HepG2 (cell line): ENCODE data around the gene MICOS13. TPM values are rescaled to one million over a fixed set of nuclear protein-coding genes. Genes with fewer than 3 reads are reported as not detected.

Source experiments
- ARNTL ChIP-seq: sonication (generic); formaldehyde crosslinking; IDR thresholded peaks from 2 replicates; pipeline ENCODE4 v1.4.0; 2020; ENCODE audit warnings: mild to moderate bottlenecking, missing genetic modification reagents
- CBX2 ChIP-seq, 2 experiments: fragments of 200-600 bp in 1 of 2; sonication (generic); formaldehyde crosslinking in 1 of 2; IDR thresholded peaks; 2 replicates each; pipeline versions ENCODE4 v1.7.0 to v1.8.1; 2018 to 2022; ENCODE audit warnings: low read depth in 2 of 2, low read length in 1 of 2, mild to moderate bottlenecking in 1 of 2, missing genetic modification reagents in 1 of 2
- IRF1 ChIP-seq: sonication (generic); formaldehyde crosslinking; IDR thresholded peaks from 2 replicates; pipeline ENCODE4 v1.4.0; 2020; ENCODE audit warnings: low read depth, mild to moderate bottlenecking, missing genetic modification reagents
- KDM4B ChIP-seq: sonication (generic); formaldehyde crosslinking; IDR thresholded peaks from 2 replicates; pipeline ENCODE4 v1.4.0; 2020; ENCODE audit warnings: missing genetic modification reagents
- TBX2 ChIP-seq: sonication (generic); formaldehyde crosslinking; IDR thresholded peaks from 2 replicates; pipeline ENCODE4 v1.5.0; 2020; ENCODE audit warnings: missing genetic modification reagents, mild to moderate bottlenecking, borderline replicate concordance
- ZNF33A ChIP-seq: sonication (generic); formaldehyde crosslinking; IDR thresholded peaks from 2 replicates; pipeline ENCODE4 v1.5.1; 2020; ENCODE audit warnings: missing genetic modification reagents, mild to moderate bottlenecking, moderate library complexity, borderline replicate concordance
- ZNF598 ChIP-seq: sonication (generic); formaldehyde crosslinking; IDR thresholded peaks from 2 replicates; pipeline ENCODE4 v1.5.1; 2020; ENCODE audit warnings: mild to moderate bottlenecking, missing genetic modification reagents, borderline replicate concordance
- polyA plus RNA-seq, 8 experiments: library from polyadenylated mRNA; depleted of rRNA in 3 of 8; stranded (reverse) in 7 of 8; unstranded in 1 of 8; fragments of >200 nt; fragmentation: Illumina TruSeq in 4 of 8; extraction: Trizol in 4 of 8; gene quantifications; 2 replicates each; pipeline versions ENCODE4 v1.2.1 to v1.2.3, GENCODE V29; 2011 to 2016; ENCODE audit warnings: low read depth in 4 of 8, missing spikeins in 1 of 8, mixed read lengths in 1 of 8; ENCODE audit not compliant: insufficient read depth in 1 of 8
- total RNA-seq, 5 experiments: library from RNA; depleted of rRNA; stranded (reverse); fragments of >200 nt; fragmentation: Illumina TruSeq; extraction: Trizol; gene quantifications; 2 replicates each; pipeline ENCODE4 v1.2.3, GENCODE V29; 2016; ENCODE audit warnings: low read depth in 1 of 5
- TF ChIP-seq, protein P1 (sequence below): sonication (generic); formaldehyde crosslinking; IDR thresholded peaks from 2 replicates; pipeline ENCODE4 v1.5.0; 2020; ENCODE audit warnings: mild to moderate bottlenecking, missing genetic modification reagents, borderline replicate concordance

MICOS13 gene
- total and polyA plus RNA-seq, 2 of the 13 experiments (the other 11 are each of a cell fraction or from before 2014, with no cell fraction given) = 28.8 to 35.4 TPM

- TF ChIP-seq, protein P1, sequence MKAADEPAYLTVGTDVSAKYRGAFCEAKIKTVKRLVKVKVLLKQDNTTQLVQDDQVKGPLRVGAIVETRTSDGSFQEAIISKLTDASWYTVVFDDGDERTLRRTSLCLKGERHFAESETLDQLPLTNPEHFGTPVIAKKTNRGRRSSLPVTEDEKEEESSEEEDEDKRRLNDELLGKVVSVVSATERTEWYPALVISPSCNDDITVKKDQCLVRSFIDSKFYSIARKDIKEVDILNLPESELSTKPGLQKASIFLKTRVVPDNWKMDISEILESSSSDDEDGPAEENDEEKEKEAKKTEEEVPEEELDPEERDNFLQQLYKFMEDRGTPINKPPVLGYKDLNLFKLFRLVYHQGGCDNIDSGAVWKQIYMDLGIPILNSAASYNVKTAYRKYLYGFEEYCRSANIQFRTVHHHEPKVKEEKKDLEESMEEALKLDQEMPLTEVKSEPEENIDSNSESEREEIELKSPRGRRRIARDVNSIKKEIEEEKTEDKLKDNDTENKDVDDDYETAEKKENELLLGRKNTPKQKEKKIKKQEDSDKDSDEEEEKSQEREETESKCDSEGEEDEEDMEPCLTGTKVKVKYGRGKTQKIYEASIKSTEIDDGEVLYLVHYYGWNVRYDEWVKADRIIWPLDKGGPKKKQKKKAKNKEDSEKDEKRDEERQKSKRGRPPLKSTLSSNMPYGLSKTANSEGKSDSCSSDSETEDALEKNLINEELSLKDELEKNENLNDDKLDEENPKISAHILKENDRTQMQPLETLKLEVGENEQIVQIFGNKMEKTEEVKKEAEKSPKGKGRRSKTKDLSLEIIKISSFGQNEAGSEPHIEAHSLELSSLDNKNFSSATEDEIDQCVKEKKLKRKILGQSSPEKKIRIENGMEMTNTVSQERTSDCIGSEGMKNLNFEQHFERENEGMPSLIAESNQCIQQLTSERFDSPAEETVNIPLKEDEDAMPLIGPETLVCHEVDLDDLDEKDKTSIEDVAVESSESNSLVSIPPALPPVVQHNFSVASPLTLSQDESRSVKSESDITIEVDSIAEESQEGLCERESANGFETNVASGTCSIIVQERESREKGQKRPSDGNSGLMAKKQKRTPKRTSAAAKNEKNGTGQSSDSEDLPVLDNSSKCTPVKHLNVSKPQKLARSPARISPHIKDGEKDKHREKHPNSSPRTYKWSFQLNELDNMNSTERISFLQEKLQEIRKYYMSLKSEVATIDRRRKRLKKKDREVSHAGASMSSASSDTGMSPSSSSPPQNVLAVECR (CRISPR knock-in tag) = no peak
- TF ChIP-seq ARNTL (CRISPR knock-in tag) (no peak), TBX2 (CRISPR knock-in tag) (no peak), CBX2 (IDR thresholded peaks at IDR 0.05; ENCODE audit: low read depth, low read length) (no peak), CBX2 (CRISPR knock-in tag; IDR thresholded peaks at IDR 0.05; ENCODE audit: low read depth) (no peak), KDM4B (CRISPR knock-in tag) (no peak), IRF1 (no peak), ZNF598 (CRISPR knock-in tag) (no peak), ZNF33A (CRISPR knock-in tag) (no peak)
Observed at GRCh38 chr19:5717215-5717935, 37.1 kb upstream of the MICOS13 start (continued).
